ENCODE data around the gene HK1.
"Not testable (repeated sequence)": the region's sequence is repeated elsewhere in the genome, so short reads cannot be mapped to it uniquely, and the experiment has no call there.

HK1 gene

GRCh38 chr10:69278446-69278963 lies at the start of gene HK1:
TSS of gene HK1 (plus strand) at chr10:69278496.
- no peak for DNase-seq

GRCh38 chr10:69229616-69229916 lies 48.7 kb upstream of the HK1 start:
- no peak for DNase-seq

- DNase-seq, result no peak
Measured at GRCh38 chr10:69230128-69230527, 48.2 kb upstream of the HK1 start.

GRCh38 chr10:69232252-69232651 lies 46.0 kb upstream of the HK1 start:
- no peak for DNase-seq

DNA sequence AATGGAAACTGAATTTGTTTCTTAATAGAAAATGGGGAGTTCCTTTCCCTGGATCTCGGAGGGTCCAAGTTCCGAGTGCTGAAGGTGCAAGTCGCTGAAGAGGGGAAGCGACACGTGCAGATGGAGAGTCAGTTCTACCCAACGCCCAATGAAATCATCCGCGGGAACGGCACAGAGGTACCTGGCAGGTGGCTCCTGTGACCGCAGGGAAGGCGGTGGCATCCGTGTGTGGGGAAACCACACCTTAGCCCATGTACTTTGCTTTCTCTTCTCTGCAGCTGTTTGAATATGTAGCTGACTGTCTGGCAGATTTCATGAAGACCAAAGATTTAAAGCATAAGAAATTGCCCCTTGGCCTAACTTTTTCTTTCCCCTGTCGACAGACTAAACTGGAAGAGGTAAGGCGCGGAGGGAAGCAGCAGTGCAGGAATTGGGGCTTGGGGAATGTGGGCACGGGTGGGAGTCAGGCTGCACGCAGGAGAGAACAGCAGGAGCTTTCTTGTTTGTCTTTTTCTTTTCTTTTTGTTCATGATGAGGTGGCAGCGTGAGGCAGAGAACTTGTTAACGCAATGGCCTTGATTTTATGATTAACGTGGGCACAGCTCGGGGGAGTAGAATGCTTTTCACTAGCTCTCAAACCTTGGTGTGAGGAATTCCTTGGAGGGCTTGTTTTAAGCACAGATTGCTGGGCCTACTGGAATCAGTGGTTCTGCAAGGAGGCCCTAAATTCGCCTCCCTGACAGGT lies 45.4 kb upstream of the HK1 start:
- DNase-seq, result no peak

DNA sequence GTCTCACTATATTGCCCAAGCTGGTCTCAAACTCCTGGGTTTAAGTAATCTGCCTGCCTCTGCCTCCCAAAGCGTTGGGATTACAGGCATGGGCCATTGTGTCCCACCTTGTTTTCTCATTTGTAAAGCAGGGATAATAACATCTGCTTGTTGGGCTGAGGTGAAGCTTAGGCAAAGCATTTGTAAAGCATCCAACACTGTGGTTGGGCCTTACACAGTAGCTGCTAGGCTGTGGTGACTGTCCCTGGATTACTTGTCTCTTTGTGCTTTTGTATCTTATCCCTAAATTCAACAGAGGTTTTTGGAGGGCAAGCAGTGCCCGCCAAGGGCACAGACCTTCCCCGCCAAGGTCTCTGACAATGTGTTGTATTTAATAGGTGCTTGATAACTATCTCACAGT lies 43.8 kb upstream of the HK1 start:
- DNase-seq, result no peak

DNA sequence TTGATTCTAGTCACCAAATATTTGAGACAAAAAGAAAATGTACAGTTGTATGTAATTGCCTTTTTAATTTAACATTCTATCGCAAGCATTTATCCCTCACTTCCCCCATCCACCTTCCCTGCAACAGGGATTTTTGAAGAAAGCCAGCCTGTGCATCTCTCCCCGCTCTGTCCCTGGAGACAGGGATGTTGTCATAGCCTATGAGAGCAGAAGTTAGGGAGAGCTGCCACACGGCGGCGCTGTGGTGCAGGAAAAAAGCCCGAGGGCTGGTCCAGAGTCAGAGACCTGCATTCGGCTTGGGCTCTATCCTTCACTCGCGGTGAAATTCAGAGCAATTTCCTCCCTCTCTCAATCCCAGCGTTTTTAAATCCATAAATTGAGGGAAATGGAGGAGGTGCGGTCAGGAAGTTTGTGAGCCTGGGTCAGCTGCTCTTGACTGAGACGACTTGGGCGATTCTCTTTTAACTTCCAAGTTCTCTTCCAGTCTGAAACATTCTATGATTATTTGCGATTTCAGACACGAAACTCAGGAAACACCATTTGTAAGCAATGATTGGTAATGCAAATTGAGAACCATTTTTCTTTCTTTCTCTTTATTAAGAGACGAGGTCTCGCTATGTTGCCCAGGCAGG lies 40.7 kb upstream of the HK1 start:
- peak; percentile 17 to 72 for DNase-seq

DNA sequence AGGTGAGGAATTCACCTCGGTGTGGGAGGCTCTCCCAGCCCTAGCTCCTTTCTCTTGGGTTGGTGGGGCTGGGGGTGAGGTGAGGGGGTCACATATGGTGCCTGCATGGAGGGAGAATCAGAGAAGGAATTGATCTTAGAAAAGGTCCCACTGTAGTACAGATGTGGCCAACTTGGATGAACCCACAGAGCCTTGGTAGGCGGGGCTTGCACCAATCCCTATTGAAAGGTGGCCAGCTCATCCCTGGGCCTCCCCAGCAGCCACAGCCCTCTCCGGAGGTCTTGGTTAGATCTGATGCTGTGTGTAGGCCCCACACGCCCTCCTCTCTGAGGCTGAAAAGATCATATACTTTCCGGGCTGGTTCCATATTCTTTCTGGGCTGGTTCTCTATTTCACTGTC lies 39.2 kb upstream of the HK1 start:
- no peak for DNase-seq

DNA sequence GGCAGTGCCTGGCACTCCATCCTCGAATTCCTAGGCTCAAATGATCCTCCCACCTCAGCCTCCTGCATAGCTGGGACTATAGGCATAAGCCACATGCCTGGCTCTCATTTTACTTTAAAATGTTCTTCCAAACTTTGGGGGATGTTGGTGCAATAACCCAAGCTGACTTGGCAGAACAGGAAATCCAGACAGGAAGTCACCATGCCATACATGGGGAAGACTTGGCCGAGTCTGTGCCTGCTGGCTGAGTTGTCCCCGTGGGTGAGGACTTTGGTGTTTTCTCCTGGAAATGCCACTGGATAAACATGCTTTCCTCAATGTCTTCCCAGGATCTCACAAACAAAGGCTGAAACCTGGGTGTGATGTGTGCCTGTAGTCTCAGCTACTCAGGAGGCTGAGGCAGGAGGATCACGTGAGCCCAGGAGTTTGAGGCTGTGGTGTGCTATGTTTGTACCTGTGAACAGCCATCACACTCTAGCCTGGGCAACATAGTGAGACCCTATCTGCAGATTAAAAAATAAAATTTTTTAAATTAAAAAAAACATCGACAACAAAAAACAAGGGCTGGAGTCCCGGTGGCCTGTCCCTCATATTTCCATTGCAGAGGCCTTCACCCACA lies 38.4 kb upstream of the HK1 start:
- DNase-seq, result no peak

DNA sequence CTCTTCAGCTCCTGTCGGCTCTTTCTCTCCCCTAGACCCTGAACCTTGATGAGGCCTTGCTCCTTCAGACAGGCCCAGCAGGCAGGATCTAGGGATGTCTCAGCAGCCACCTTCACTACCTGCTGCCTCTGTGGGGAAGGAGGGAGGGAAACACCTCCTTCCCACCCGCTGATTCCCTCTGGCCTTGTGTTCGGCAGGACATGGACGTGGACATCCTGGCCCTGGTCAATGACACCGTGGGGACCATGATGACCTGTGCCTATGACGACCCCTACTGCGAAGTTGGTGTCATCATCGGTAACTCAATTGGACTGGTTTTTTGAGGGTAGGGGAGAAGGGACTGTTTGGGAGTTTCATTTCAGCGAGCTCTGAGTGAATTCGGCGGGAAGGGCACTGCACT lies 37.8 kb upstream of the HK1 start:
- no peak for DNase-seq

- DNase-seq, result no peak
Measured at GRCh38 chr10:69241575-69241974, 36.7 kb upstream of the HK1 start.

GRCh38 chr10:69242040-69242851 lies 36.0 kb upstream of the HK1 start:
- DNase-seq, result no peak

GRCh38 chr10:69242852-69243212 lies 35.5 kb upstream of the HK1 start:
- peak in 1 of 2 experiments; percentile 7 for DNase-seq

DNA sequence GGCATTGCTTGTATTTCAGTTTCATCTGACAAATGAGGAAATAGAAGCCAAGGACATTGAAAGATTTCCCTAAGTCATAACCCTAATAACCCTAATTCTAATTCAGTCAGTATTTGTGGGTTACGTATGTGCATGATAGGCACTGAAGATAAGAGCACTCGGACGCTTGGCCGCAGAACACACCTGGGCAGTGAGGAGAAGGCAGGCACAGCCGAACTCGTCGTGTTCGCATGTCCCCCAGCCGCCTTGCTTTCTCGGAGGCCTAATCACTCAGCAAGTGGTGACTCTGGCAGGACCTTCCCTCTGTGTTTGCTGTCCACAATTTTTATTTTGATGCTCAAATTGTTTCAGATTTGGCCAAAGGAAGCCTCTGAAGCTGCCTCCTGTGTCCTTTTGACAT lies 34.5 kb upstream of the HK1 start:
- DNase-seq, result no peak

GRCh38 chr10:69246036-69246435 lies 32.3 kb upstream of the HK1 start:
- no peak for DNase-seq

- no peak for DNase-seq
Measured at GRCh38 chr10:69246581-69247312, 31.5 kb upstream of the HK1 start.

GRCh38 chr10:69247313-69247710 lies 31.0 kb upstream of the HK1 start:
- DNase-seq, result no peak

GRCh38 chr10:69248117-69248730 lies 30.1 kb upstream of the HK1 start:
- DNase-seq, result no peak

DNA sequence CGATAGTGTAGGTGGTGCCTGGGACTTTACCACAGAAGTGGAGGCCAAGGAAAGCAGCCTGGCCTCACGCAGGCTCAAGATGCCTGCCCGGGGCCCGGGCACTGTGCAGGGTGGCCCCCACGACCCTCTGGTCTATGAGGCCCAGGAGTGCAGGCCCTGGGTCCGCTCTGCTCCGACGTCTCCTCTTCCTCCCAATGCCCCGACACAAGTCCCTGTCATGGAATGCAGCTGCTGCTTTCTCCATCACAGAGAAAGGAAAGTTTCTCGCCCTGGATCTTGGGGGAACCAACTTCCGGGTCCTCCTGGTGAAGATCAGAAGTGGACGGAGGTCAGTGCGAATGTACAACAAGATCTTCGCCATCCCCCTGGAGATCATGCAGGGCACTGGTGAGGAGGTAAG lies 28.3 kb upstream of the HK1 start:
- DNase-seq, result no peak

DNA sequence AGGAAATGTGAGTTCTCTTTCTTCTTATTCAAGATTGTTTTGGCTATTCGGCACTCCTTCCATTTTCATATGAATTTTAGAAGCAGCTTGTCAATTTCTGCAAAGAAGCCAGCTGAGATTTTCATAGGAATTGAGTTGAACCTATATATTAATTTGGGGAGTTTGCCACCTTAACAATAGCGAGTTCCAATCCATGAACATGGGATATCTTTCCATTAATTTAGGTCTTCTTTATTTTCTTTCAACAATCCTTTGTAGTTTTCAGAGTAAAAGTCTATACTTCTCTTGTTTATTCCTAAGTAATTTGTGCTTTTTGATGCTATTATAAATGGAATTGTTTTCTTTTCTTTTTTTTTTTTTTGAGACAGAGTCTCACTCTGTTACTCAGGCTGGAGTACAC lies 26.9 kb upstream of the HK1 start:
- DNase-seq, result not testable (repeated sequence)

GRCh38 chr10:69253171-69253570 lies 25.1 kb upstream of the HK1 start:
- no peak for DNase-seq

DNA sequence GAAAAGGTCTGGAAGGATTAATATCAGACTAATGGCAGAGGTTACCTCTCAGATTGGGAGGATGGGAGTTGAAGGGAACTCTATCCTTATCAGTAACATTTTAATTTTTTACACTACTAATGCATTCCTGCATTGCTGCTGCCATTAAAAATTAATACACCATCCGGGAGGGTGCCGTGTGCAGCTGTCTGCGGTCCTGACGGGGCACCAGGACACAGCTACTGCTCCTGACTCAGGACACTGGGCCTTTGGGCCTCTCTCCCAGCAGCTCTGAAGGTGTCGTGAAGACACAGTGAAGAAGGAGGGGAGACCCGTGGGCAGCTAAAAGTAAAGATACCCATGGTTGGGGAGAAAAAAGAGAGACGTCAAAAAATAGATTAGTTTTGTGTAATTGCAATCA lies 23.4 kb upstream of the HK1 start:
- no peak for DNase-seq

Measured in NCI-H526 (cell line).